T-helper 17 cell (primary cell): ENCODE measurements around the gene CNDP1. TPM values are rescaled to one million over a fixed set of nuclear protein-coding genes. Genes with fewer than 3 reads are reported as not detected.
A peak's percentile ranks its signal among the peaks of the same experiment; 100 is the strongest.

Experiments
- ATAC-seq: fragments of 150-1000 bp; cut with Tn5 transposase; 2 replicates; pipeline ENCODE4 v1.10.0; 2021; ENCODE audit warnings: mild to moderate bottlenecking, moderate library complexity
- DNase-seq, 3 donors: peaks; one replicate each; pipeline versions ENCODE4 v3.0.0 to v3.0.0-alpha.2; 2020 to 2021
- H3K9me3 ChIP-seq: one replicate; pipeline ENCODE4 v1.7.0; 2013; ENCODE audit warnings: low read length, mild to moderate bottlenecking; ENCODE audit not compliant: control insufficient read depth, poor library complexity, severe bottlenecking
- H3K27ac Mint-ChIP-seq: one replicate; pipeline ENCODE4 v1.8.0; 2022; ENCODE audit warnings: mild to moderate bottlenecking, moderate library complexity, mixed read lengths
- H3K27me3 Mint-ChIP-seq: one replicate; pipeline ENCODE4 v1.8.0; 2022; ENCODE audit warnings: mixed read lengths
- H3K36me3 Mint-ChIP-seq: one replicate; pipeline ENCODE4 v1.8.0; 2022; ENCODE audit warnings: low read depth, mixed read lengths
- H3K4me1 Mint-ChIP-seq: one replicate; pipeline ENCODE4 v1.8.0; 2022; ENCODE audit warnings: mild to moderate bottlenecking, mixed read lengths
- H3K4me3 Mint-ChIP-seq: one replicate; pipeline ENCODE4 v1.8.0; 2022; ENCODE audit warnings: mild to moderate bottlenecking, moderate library complexity, mixed read lengths
- total RNA-seq, 4 donors: library from RNA in 2 of 4; stranded (reverse) in 2 of 4; gene quantifications; one replicate each; pipeline ENCODE4 v1.2.3 and lab custom pipeline; 2022 to 2026

The CNDP1 gene
- total RNA-seq, 2 donors from 2014 or later: 0.20 to 0.23 TPM

DNA sequence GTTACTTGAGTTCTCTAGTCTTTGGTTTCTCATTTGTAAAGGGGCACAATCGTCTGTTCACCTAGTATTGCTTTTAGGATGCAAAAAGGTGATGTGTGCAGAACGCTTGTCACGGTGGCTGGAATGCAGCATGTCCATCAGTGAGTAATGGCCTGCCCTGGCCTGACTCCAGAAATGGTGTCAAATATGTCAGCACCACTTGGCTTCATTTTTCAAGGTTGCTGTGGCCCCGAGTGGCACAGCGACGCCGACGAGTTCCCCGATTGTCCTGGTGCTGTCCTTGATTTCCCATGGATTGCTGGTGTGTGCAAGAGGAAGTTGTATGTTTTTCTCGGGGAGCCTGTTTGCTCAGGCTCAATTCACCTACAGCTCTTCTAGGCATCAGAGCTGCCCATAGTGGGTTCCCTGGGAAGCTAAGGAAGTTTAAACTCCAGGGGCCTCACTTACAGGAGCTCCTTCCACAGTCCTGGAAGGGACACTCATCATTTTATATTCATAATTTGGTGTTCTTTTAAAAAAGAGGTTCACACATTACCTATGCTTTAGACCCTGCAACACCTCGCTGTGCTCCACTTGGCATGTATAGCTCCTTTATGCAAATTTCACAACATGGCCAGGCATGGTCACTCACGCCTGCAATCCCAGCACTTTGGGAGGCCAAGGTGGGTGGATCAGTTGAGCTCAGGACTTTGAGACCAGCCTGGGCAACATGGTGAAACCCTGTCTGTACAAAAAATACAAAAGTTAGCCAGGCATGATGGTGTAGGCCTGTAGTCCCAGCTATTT, 37.8 kb downstream of the CNDP1 start:
- H3K27me3 Mint-ChIP-seq: peaks cover 24% of the 10 kb centered on the region
- no peak overlapping the region for H3K4me3 Mint-ChIP-seq
- ATAC-seq (no peak), DNase-seq (no peak)
- no peaks in the 10 kb centered on the region for H3K9me3 ChIP-seq
- H3K36me3 Mint-ChIP-seq: no peaks in the 10 kb centered on the region
- no peaks in the 10 kb centered on the region for H3K4me1 Mint-ChIP-seq
- no peak overlapping the region for H3K27ac Mint-ChIP-seq

- no peak for ATAC-seq
- H3K27me3 Mint-ChIP-seq: peaks cover 32% of the 10 kb centered on the region
- H3K27ac Mint-ChIP-seq: no peak overlapping the region
Observed at GRCh38 chr18:74573053-74573452, 38.8 kb downstream of the CNDP1 start.

GRCh38 chr18:74574916-74575315, 40.6 kb downstream of the CNDP1 start:
- ATAC-seq: no peak
- Mint-ChIP-seq H3K4me3 (no peak overlapping the region), H3K27ac (no peak overlapping the region), H3K36me3 (no peaks in the 10 kb centered on the region), H3K27me3 (peaks cover 34% of the 10 kb centered on the region), H3K4me1 (no peaks in the 10 kb centered on the region)
- H3K9me3 ChIP-seq: no peaks in the 10 kb centered on the region
- no peak for DNase-seq

More at GRCh38 chr18:74573053-74573452, 38.8 kb downstream of the CNDP1 start:
- no peaks in the 10 kb centered on the region for H3K36me3 Mint-ChIP-seq
- no peaks in the 10 kb centered on the region for H3K9me3 ChIP-seq
- H3K4me3 Mint-ChIP-seq: no peak overlapping the region
- no peaks in the 10 kb centered on the region for H3K4me1 Mint-ChIP-seq
- no peak for DNase-seq

DNA sequence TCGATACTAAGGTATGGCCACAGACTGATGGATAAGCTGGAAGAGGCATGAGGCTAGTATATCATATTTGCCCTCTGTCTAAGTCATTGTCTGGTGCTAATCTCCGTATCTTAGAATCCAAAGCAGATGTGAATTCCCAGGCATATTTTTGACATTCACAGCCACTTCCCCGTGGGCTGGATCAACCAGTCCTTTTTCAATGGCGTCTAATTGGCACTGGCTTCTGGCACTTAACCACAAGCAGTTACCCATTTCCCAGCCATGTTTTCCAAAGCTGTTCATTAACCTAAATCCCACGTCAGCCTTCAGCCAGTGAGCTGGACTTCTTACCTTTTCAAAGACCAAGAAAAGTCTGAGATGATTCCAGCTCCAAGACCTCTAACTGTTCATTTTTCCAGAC, 42.7 kb downstream of the CNDP1 start:
- no peak for DNase-seq
- Mint-ChIP-seq H3K27me3 (peaks cover 55% of the 10 kb centered on the region), H3K27ac (no peak overlapping the region), H3K4me3 (no peak overlapping the region), H3K36me3 (no peaks in the 10 kb centered on the region), H3K4me1 (no peaks in the 10 kb centered on the region)
- H3K9me3 ChIP-seq: no peaks in the 10 kb centered on the region
- no peak for ATAC-seq

- DNase-seq (no peak), ATAC-seq (no peak)
- Mint-ChIP-seq H3K36me3 (no peaks in the 10 kb centered on the region), H3K4me3 (no peak overlapping the region), H3K27me3 (peaks cover 71% of the 10 kb centered on the region), H3K27ac (no peak overlapping the region), H3K4me1 (no peaks in the 10 kb centered on the region)
- H3K9me3 ChIP-seq: no peaks in the 10 kb centered on the region
Observed at GRCh38 chr18:74579496-74580065, 45.3 kb downstream of the CNDP1 start.

- H3K9me3 ChIP-seq: no peaks in the 10 kb centered on the region
- Mint-ChIP-seq H3K36me3 (peaks cover 2% of the 10 kb centered on the region), H3K4me3 (no peak overlapping the region), H3K27me3 (peaks cover 88% of the 10 kb centered on the region), H3K4me1 (peaks cover 2% of the 10 kb centered on the region), H3K27ac (no peak overlapping the region)
- DNase-seq (no peak), ATAC-seq (no peak)
Observed at GRCh38 chr18:74582642-74583041, 48.3 kb downstream of the CNDP1 start.

DNA sequence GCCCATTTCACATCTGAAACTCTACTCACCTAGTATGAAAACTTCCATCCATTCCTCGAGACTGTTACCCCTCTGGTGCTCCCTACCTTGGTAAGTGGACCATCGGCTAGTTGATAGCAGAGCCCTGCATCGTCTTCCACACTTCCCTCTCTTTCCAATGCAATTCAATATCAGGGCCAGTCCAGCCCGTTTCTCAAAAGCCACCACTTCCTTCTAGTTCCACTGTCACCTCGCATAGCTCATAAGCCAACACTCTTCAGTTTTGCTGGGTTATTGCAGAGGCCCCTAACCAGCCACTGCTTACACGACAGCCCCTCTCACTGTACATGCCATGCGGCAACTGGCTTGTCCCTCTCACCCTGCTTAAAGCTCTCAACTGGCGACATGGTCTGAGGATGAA, 53.1 kb downstream of the CNDP1 start:
- no peak for ATAC-seq
- H3K27ac Mint-ChIP-seq: peak overlapping the region; percentile 3
- no peak for DNase-seq
- peaks cover 9% of the 10 kb centered on the region for H3K4me1 Mint-ChIP-seq
- H3K9me3 ChIP-seq: no peaks in the 10 kb centered on the region
- peaks cover 44% of the 10 kb centered on the region for H3K27me3 Mint-ChIP-seq
- H3K36me3 Mint-ChIP-seq: peaks cover 2% of the 10 kb centered on the region
- no peak overlapping the region for H3K4me3 Mint-ChIP-seq

DNA sequence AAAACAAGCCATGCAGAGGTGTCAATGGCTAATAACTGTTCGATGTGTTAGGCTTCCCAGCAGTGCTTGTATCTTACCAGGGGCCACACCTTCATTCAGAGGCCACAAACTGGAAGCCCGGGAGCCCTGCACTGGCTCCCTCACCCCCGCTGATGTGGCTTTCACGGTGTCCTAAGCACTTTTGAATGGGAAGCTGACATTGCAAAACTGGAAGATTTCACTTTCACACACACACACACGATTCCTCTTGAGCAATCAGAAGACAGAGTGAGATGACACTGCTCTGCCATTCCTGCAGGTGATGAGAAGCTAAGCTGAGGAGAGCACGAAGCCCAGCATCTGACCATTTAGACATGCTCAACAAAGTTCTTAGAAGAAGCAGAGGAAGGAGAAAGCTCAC, 54.7 kb downstream of the CNDP1 start:
- peaks cover 2% of the 10 kb centered on the region for H3K36me3 Mint-ChIP-seq
- H3K4me3 Mint-ChIP-seq: no peak overlapping the region
- DNase-seq (no peak), ATAC-seq (no peak)
- peaks cover 32% of the 10 kb centered on the region for H3K27me3 Mint-ChIP-seq
- H3K27ac Mint-ChIP-seq: no peak overlapping the region
- H3K9me3 ChIP-seq: no peaks in the 10 kb centered on the region
- H3K4me1 Mint-ChIP-seq: peaks cover 9% of the 10 kb centered on the region

- H3K27me3 Mint-ChIP-seq: peaks cover 26% of the 10 kb centered on the region
- H3K9me3 ChIP-seq: no peaks in the 10 kb centered on the region
- H3K4me1 Mint-ChIP-seq: peaks cover 11% of the 10 kb centered on the region
- no peak overlapping the region for H3K4me3 Mint-ChIP-seq
- DNase-seq (no peak), ATAC-seq (no peak)
- peaks cover 2% of the 10 kb centered on the region for H3K36me3 Mint-ChIP-seq
- no peak overlapping the region for H3K27ac Mint-ChIP-seq
Observed at GRCh38 chr18:74589811-74590210, 55.5 kb downstream of the CNDP1 start.

DNA sequence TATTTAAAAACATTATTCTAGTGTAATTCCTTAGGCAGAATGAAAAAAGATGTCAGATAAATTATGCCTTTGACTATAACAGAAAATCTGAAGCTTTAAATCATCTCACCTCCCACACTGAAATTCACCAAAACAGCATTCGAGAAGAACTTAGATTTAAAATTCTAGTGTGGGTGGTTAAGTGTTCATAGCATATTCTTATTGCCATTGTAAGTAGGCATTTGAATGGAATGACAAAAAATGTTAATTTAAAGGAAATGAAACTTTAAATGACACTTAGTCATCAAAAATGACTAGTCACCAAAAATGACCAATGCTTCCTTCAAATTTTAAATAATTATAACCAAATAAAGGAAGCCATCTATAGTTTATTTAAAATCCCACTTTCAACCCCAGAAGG, 56.4 kb downstream of the CNDP1 start:
- H3K27ac Mint-ChIP-seq: no peak overlapping the region
- no peak for DNase-seq

GRCh38 chr18:74595431-74595830, 61.1 kb downstream of the CNDP1 start:
- no peaks in the 10 kb centered on the region for H3K9me3 ChIP-seq
- peak overlapping the region; percentile 98 for H3K27ac Mint-ChIP-seq
- DNase-seq: no peak
- H3K36me3 Mint-ChIP-seq: peaks cover under 1% of the 10 kb centered on the region
- H3K4me3 Mint-ChIP-seq: peak overlapping the region; percentile 47
- H3K27me3 Mint-ChIP-seq: no peaks in the 10 kb centered on the region
- H3K4me1 Mint-ChIP-seq: peaks cover 25% of the 10 kb centered on the region
- no peak for ATAC-seq

More for the DNA sequence above, 56.4 kb downstream of the CNDP1 start:
- ATAC-seq: no peak
- no peaks in the 10 kb centered on the region for H3K9me3 ChIP-seq
- H3K27me3 Mint-ChIP-seq: peaks cover 20% of the 10 kb centered on the region
- H3K4me1 Mint-ChIP-seq: peaks cover 14% of the 10 kb centered on the region
- H3K36me3 Mint-ChIP-seq: no peaks in the 10 kb centered on the region
- H3K4me3 Mint-ChIP-seq: no peak overlapping the region

- H3K27ac Mint-ChIP-seq: peak overlapping the region; percentile 98
- H3K9me3 ChIP-seq: no peaks in the 10 kb centered on the region
- H3K27me3 Mint-ChIP-seq: no peaks in the 10 kb centered on the region
- peak overlapping the region; percentile 96 for H3K4me3 Mint-ChIP-seq
- peak; percentile 49 to 61 (median 60) for DNase-seq
- ATAC-seq: peak; percentile 59
- H3K4me1 Mint-ChIP-seq: peaks cover 35% of the 10 kb centered on the region
- H3K36me3 Mint-ChIP-seq: peaks cover 5% of the 10 kb centered on the region
Observed at GRCh38 chr18:74597034-74597661, 62.8 kb downstream of the CNDP1 start.

- Mint-ChIP-seq H3K4me3 (peak within 1 kb of the TSS; percentile 96), H3K27me3 (no peaks in the 10 kb centered on the region), H3K36me3 (peaks cover 5% of the 10 kb centered on the region), H3K4me1 (peaks cover 38% of the 10 kb centered on the region), H3K27ac (peak within 1 kb of the TSS; percentile 98)
- DNase-seq (peak; percentile 78), ATAC-seq (peak; percentile 83)
- H3K9me3 ChIP-seq: no peaks in the 10 kb centered on the region
Observed at GRCh38 chr18:74597662-74598349, 63.5 kb downstream of the CNDP1 start, which contains the start of gene ZNF407. Gene ZNF407 (plus strand): TSS chr18:74597870. CDS start chr18:74631020, 33,150 bp downstream.
